Measurements from ENCODE around the gene LSMEM2.
A peak's percentile ranks its signal among the peaks of the same experiment; 100 is the strongest.
"Not testable (repeated sequence)": the region's sequence is repeated elsewhere in the genome, so short reads cannot be mapped to it uniquely, and the experiment has no call there.

The LSMEM2 gene

GRCh38 chr3:50312041-50312440, 33.2 kb downstream of the LSMEM2 start:
- H3K9ac ChIP-seq (ENCODE audit: low read length); DNase-seq (ENCODE audit: low read depth); H3K36me3 ChIP-seq (ENCODE audit: control insufficient read depth, insufficient read depth, low read length, severe bottlenecking): not testable (repeated sequence)

GRCh38 chr3:50314342-50314741, 35.5 kb downstream of the LSMEM2 start:
- H3K4me3 ChIP-seq (ENCODE audit: low read length), result no peak overlapping the region
- no peak for DNase-seq (ENCODE audit: low read depth)
- H3K27me3 ChIP-seq (replicated peaks; ENCODE audit: control insufficient read depth, insufficient read depth, low read length), result no peaks in the 10 kb centered on the region
- peaks cover 26% of the 10 kb centered on the region for H3K36me3 ChIP-seq (ENCODE audit: control insufficient read depth, insufficient read depth, low read length, severe bottlenecking)
- peaks cover 15% of the 10 kb centered on the region for H3K4me1 ChIP-seq (ENCODE audit: control insufficient read depth, insufficient read depth, low read length)
- H3K9me3 ChIP-seq (ENCODE audit: control insufficient read depth, low read length), result no peaks in the 10 kb centered on the region
- no peak overlapping the region for H3K9ac ChIP-seq (ENCODE audit: low read length)

More at GRCh38 chr3:50312041-50312440, 33.2 kb downstream of the LSMEM2 start:
- not testable (repeated sequence) for H3K4me3 ChIP-seq (ENCODE audit: low read length); H3K27me3 ChIP-seq (replicated peaks; ENCODE audit: control insufficient read depth, insufficient read depth, low read length); H3K9me3 ChIP-seq (ENCODE audit: control insufficient read depth, low read length)
- peaks cover 15% of the 10 kb centered on the region for H3K4me1 ChIP-seq (ENCODE audit: control insufficient read depth, insufficient read depth, low read length)

- Histone ChIP-seq H3K9me3 (ENCODE audit: control insufficient read depth, low read length) (no peaks in the 10 kb centered on the region), H3K27me3 (replicated peaks; ENCODE audit: control insufficient read depth, insufficient read depth, low read length) (no peaks in the 10 kb centered on the region), H3K36me3 (ENCODE audit: control insufficient read depth, insufficient read depth, low read length, severe bottlenecking) (peaks cover 28% of the 10 kb centered on the region), H3K9ac (ENCODE audit: low read length) (no peak overlapping the region), H3K4me3 (ENCODE audit: low read length) (no peak overlapping the region), H3K4me1 (ENCODE audit: control insufficient read depth, insufficient read depth, low read length) (peaks cover 17% of the 10 kb centered on the region)
- DNase-seq (ENCODE audit: low read depth), result no peak
Measured at GRCh38 chr3:50314816-50315215, 35.9 kb downstream of the LSMEM2 start.

- Histone ChIP-seq H3K27me3 (replicated peaks; ENCODE audit: control insufficient read depth, insufficient read depth, low read length) (no peaks in the 10 kb centered on the region), H3K9ac (ENCODE audit: low read length) (no peak overlapping the region), H3K36me3 (ENCODE audit: control insufficient read depth, insufficient read depth, low read length, severe bottlenecking) (peaks cover 28% of the 10 kb centered on the region), H3K9me3 (ENCODE audit: control insufficient read depth, low read length) (no peaks in the 10 kb centered on the region), H3K4me3 (ENCODE audit: low read length) (no peak overlapping the region), H3K4me1 (ENCODE audit: control insufficient read depth, insufficient read depth, low read length) (peaks cover 25% of the 10 kb centered on the region)
- DNase-seq (ENCODE audit: low read depth), result no peak
Measured at GRCh38 chr3:50316657-50317242, 37.9 kb downstream of the LSMEM2 start.

- peaks cover 28% of the 10 kb centered on the region for H3K36me3 ChIP-seq (ENCODE audit: control insufficient read depth, insufficient read depth, low read length, severe bottlenecking)
- DNase-seq (ENCODE audit: low read depth), result no peak
- no peak overlapping the region for H3K4me3 ChIP-seq (ENCODE audit: low read length)
- peaks cover 31% of the 10 kb centered on the region for H3K4me1 ChIP-seq (ENCODE audit: control insufficient read depth, insufficient read depth, low read length)
- H3K27me3 ChIP-seq (replicated peaks; ENCODE audit: control insufficient read depth, insufficient read depth, low read length), result no peaks in the 10 kb centered on the region
- no peaks in the 10 kb centered on the region for H3K9me3 ChIP-seq (ENCODE audit: control insufficient read depth, low read length)
- H3K9ac ChIP-seq (ENCODE audit: low read length), result no peak overlapping the region
Measured at GRCh38 chr3:50317300-50317699, 38.4 kb downstream of the LSMEM2 start.

GRCh38 chr3:50318163-50318562, 39.3 kb downstream of the LSMEM2 start:
- no peak for DNase-seq (ENCODE audit: low read depth)
- Histone ChIP-seq H3K36me3 (ENCODE audit: control insufficient read depth, insufficient read depth, low read length, severe bottlenecking) (peaks cover 28% of the 10 kb centered on the region), H3K4me1 (ENCODE audit: control insufficient read depth, insufficient read depth, low read length) (peaks cover 31% of the 10 kb centered on the region), H3K9me3 (ENCODE audit: control insufficient read depth, low read length) (no peaks in the 10 kb centered on the region), H3K4me3 (ENCODE audit: low read length) (no peak overlapping the region), H3K27me3 (replicated peaks; ENCODE audit: control insufficient read depth, insufficient read depth, low read length) (no peaks in the 10 kb centered on the region), H3K9ac (ENCODE audit: low read length) (no peak overlapping the region)

GRCh38 chr3:50318615-50319014, 39.7 kb downstream of the LSMEM2 start:
- Histone ChIP-seq H3K4me3 (ENCODE audit: low read length) (no peak overlapping the region), H3K9me3 (ENCODE audit: control insufficient read depth, low read length) (no peaks in the 10 kb centered on the region), H3K27me3 (replicated peaks; ENCODE audit: control insufficient read depth, insufficient read depth, low read length) (no peaks in the 10 kb centered on the region), H3K4me1 (ENCODE audit: control insufficient read depth, insufficient read depth, low read length) (peaks cover 26% of the 10 kb centered on the region), H3K9ac (ENCODE audit: low read length) (no peak overlapping the region), H3K36me3 (ENCODE audit: control insufficient read depth, insufficient read depth, low read length, severe bottlenecking) (peaks cover 28% of the 10 kb centered on the region)
- no peak for DNase-seq (ENCODE audit: low read depth)

- Histone ChIP-seq H3K27me3 (replicated peaks; ENCODE audit: control insufficient read depth, insufficient read depth, low read length) (no peaks in the 10 kb centered on the region), H3K4me1 (ENCODE audit: control insufficient read depth, insufficient read depth, low read length) (peaks cover 19% of the 10 kb centered on the region), H3K36me3 (ENCODE audit: control insufficient read depth, insufficient read depth, low read length, severe bottlenecking) (peaks cover 28% of the 10 kb centered on the region), H3K4me3 (ENCODE audit: low read length) (no peak overlapping the region), H3K9me3 (ENCODE audit: control insufficient read depth, low read length) (no peaks in the 10 kb centered on the region), H3K9ac (ENCODE audit: low read length) (no peak overlapping the region)
- no peak for DNase-seq (ENCODE audit: low read depth)
Measured at GRCh38 chr3:50319181-50319893, 40.5 kb downstream of the LSMEM2 start.

GRCh38 chr3:50319894-50320625, 41.2 kb downstream of the LSMEM2 start:
- H3K27me3 ChIP-seq (replicated peaks; ENCODE audit: control insufficient read depth, insufficient read depth, low read length), result no peaks in the 10 kb centered on the region
- peaks cover 16% of the 10 kb centered on the region for H3K4me1 ChIP-seq (ENCODE audit: control insufficient read depth, insufficient read depth, low read length)
- H3K4me3 ChIP-seq (ENCODE audit: low read length), result peak overlapping the region; percentile 84
- H3K9me3 ChIP-seq (ENCODE audit: control insufficient read depth, low read length), result no peaks in the 10 kb centered on the region
- peak overlapping the region; percentile 88 for H3K9ac ChIP-seq (ENCODE audit: low read length)
- DNase-seq (ENCODE audit: low read depth), result no peak
- peaks cover 28% of the 10 kb centered on the region for H3K36me3 ChIP-seq (ENCODE audit: control insufficient read depth, insufficient read depth, low read length, severe bottlenecking)

GRCh38 chr3:50320853-50321335, 42.0 kb downstream of the LSMEM2 start:
- no peaks in the 10 kb centered on the region for H3K27me3 ChIP-seq (replicated peaks; ENCODE audit: control insufficient read depth, insufficient read depth, low read length)
- DNase-seq (ENCODE audit: low read depth), result peak; percentile 94
- H3K4me1 ChIP-seq (ENCODE audit: control insufficient read depth, insufficient read depth, low read length), result peaks cover 16% of the 10 kb centered on the region
- no peaks in the 10 kb centered on the region for H3K9me3 ChIP-seq (ENCODE audit: control insufficient read depth, low read length)
- peaks cover 33% of the 10 kb centered on the region for H3K36me3 ChIP-seq (ENCODE audit: control insufficient read depth, insufficient read depth, low read length, severe bottlenecking)
- H3K4me3 ChIP-seq (ENCODE audit: low read length), result peak overlapping the region; percentile 84
- H3K9ac ChIP-seq (ENCODE audit: low read length), result peak overlapping the region; percentile 88
